CD14-positive monocyte (primary cell): ENCODE data around the gene SYNRG. TPM values are rescaled to one million over a fixed set of nuclear protein-coding genes. Genes with fewer than 3 reads are reported as not detected.

ENCODE experiments used
- DNase-seq, 3 donors: peaks; one replicate each; pipeline ENCODE4 v3.0.0-alpha.2; 2011 to 2022
- H2AFZ ChIP-seq: 2 replicates; pipeline ENCODE4 v1.6.0; 2012; ENCODE audit warnings: mild to moderate bottlenecking, low read depth, low read length, inconsistent platforms; ENCODE audit not compliant: insufficient read depth, poor library complexity, severe bottlenecking
- H3K27ac ChIP-seq, 2 donors: 1 replicate in 1 of 2; 2 replicates in 1 of 2; pipeline ENCODE4 v1.5.1; 2012 to 2013; ENCODE audit warnings: low read length in 2 of 2, control low read depth in 1 of 2, inconsistent platforms in 1 of 2, low read depth in 1 of 2, mild to moderate bottlenecking in 1 of 2
- H3K27me3 ChIP-seq, 2 donors: one replicate each; pipeline versions ENCODE4 v1.6.0 to v1.6.1; 2011 to 2013; ENCODE audit warnings: low read length in 2 of 2; ENCODE audit not compliant: control insufficient read depth in 2 of 2, insufficient read depth in 2 of 2
- H3K36me3 ChIP-seq, 2 donors: replicated peaks in 1 of 2; 1 replicate in 1 of 2; 2 replicates in 1 of 2; pipeline versions ENCODE4 v1.5.1 to v1.6.1; 2012 to 2013; ENCODE audit warnings: low read length in 2 of 2, control low read depth in 1 of 2, inconsistent platforms in 1 of 2, mild to moderate bottlenecking in 1 of 2; ENCODE audit not compliant: insufficient read depth in 2 of 2, control insufficient read depth in 1 of 2
- H3K4me1 ChIP-seq, 2 donors: 1 replicate in 1 of 2; 2 replicates in 1 of 2; pipeline versions ENCODE4 v1.5.1 to v1.6.1; 2012 to 2013; ENCODE audit warnings: low read length in 2 of 2, control low read depth in 1 of 2, inconsistent platforms in 1 of 2, mild to moderate bottlenecking in 1 of 2, moderate library complexity in 1 of 2; ENCODE audit not compliant: insufficient read depth in 2 of 2, control insufficient read depth in 1 of 2
- H3K4me2 ChIP-seq: replicated peaks from 2 replicates; pipeline ENCODE3; 2012; ENCODE audit warnings: low read length, moderate library complexity, mild to moderate bottlenecking; ENCODE audit not compliant: poor library complexity, severe bottlenecking; ENCODE audit errors: extremely low read depth
- H3K4me3 ChIP-seq, 3 experiments: fragments of 200-600 bp in 1 of 3; sonication (generic) in 1 of 3; replicated peaks in 1 of 3; 1 replicate in 2 of 3; 2 replicates in 1 of 3; pipeline ENCODE4 v1.5.1; 2011 to 2013; ENCODE audit warnings: low read length in 3 of 3, mild to moderate bottlenecking in 3 of 3, control low read depth in 2 of 3, low read depth in 2 of 3, inconsistent platforms in 1 of 3, moderate library complexity in 1 of 3
- H3K79me2 ChIP-seq: 2 replicates; pipeline ENCODE4 v1.6.0; 2012; ENCODE audit warnings: mild to moderate bottlenecking, control low read depth, inconsistent platforms, low read length, moderate library complexity; ENCODE audit not compliant: insufficient read depth
- H3K9ac ChIP-seq: 2 replicates; pipeline ENCODE4 v1.6.0; 2017; ENCODE audit warnings: low read length, mild to moderate bottlenecking; ENCODE audit not compliant: insufficient read depth, poor library complexity, severe bottlenecking
- H3K9me3 ChIP-seq, 2 donors: replicated peaks in 1 of 2; 1 replicate in 1 of 2; 2 replicates in 1 of 2; pipeline versions ENCODE4 v1.5.1 to v1.6.1; 2012 to 2013; ENCODE audit warnings: low read length in 2 of 2, control low read depth in 1 of 2; ENCODE audit not compliant: control insufficient read depth in 1 of 2, insufficient read depth in 1 of 2
- H4K20me1 ChIP-seq: 2 replicates; pipeline ENCODE4 v1.6.0; 2012; ENCODE audit warnings: mild to moderate bottlenecking, low read length, control low read depth, moderate library complexity; ENCODE audit not compliant: insufficient read depth
- H3K27ac Mint-ChIP-seq, 7 donors: one replicate each; pipeline ENCODE4 v1.8.0; 2020; ENCODE audit warnings: mild to moderate bottlenecking in 7 of 7, mixed read lengths in 7 of 7, moderate library complexity in 6 of 7, inconsistent platforms in 2 of 7
- H3K27me3 Mint-ChIP-seq, 3 donors: one replicate each; pipeline ENCODE4 v1.8.0; 2021 to 2022; ENCODE audit warnings: low read depth in 3 of 3, mild to moderate bottlenecking in 3 of 3, mixed read lengths in 3 of 3, moderate library complexity in 3 of 3, inconsistent platforms in 1 of 3
- H3K36me3 Mint-ChIP-seq, 2 donors: one replicate each; pipeline ENCODE4 v1.8.0; 2020; ENCODE audit warnings: mixed read lengths in 2 of 2, inconsistent platforms in 1 of 2, mild to moderate bottlenecking in 1 of 2
- H3K4me1 Mint-ChIP-seq: one replicate; pipeline ENCODE4 v1.8.0; 2020; ENCODE audit warnings: mild to moderate bottlenecking, mixed read lengths
- H3K4me3 Mint-ChIP-seq, 2 donors: one replicate each; pipeline ENCODE4 v1.8.0; 2020; ENCODE audit warnings: mild to moderate bottlenecking in 2 of 2, mixed read lengths in 2 of 2, moderate library complexity in 1 of 2
- H3K9me3 Mint-ChIP-seq, 7 donors: one replicate each; pipeline ENCODE4 v1.8.0; 2020 to 2022; ENCODE audit warnings: mixed read lengths in 7 of 7, mild to moderate bottlenecking in 6 of 7, moderate library complexity in 6 of 7, inconsistent platforms in 2 of 7
- CTCF ChIP-seq: fragments of 200-600 bp; IDR thresholded peaks from one replicate; pipeline ENCODE4 v1.8.0; 2022; ENCODE audit warnings: antibody characterized with exemption, mild to moderate bottlenecking
- WGBS: methylation state at CpG from one replicate; pipeline ENCODE4 v1.1.5; 2013; ENCODE audit warnings: missing lambda C conversion rate; ENCODE audit not compliant: insufficient coverage; 5-methylcytosine and 5-hydroxymethylcytosine counted together
- intact Hi-C, 2 donors: fragments of 100-400 bp; cut with micrococcal nuclease; formaldehyde crosslinking; loops; one replicate each; pipeline versions ENCODE4 v1.15.0 to v1.15.1; 2023
- polyA plus RNA-seq, 3 donors: library from polyadenylated mRNA; depleted of rRNA in 1 of 3; unstranded in 2 of 3; stranded (reverse) in 1 of 3; fragments of 300-500 nt in 2 of 3; fragments of >200 nt in 1 of 3; fragmentation: Illumina TruSeq in 2 of 3; gene quantifications; 1 replicate in 2 of 3; 2 replicates in 1 of 3; pipeline ENCODE4 v1.2.3, GENCODE V29; 2012 to 2021

Gene SYNRG
- polyA plus RNA-seq, 3 donors: 13.1 to 17.5 (median 16.9) TPM

GRCh38 chr17:37483311-37484039 is 125.7 kb downstream of the SYNRG start:
- Mint-ChIP-seq H3K9me3 (peaks cover 0 to 1% (median 0%) of the 10 kb centered on the region in 7 donors), H3K4me1 (peaks cover 8% of the 10 kb centered on the region), H3K36me3 (peaks cover 13 to 21% of the 10 kb centered on the region in 2 donors), H3K4me3 (no peak overlapping the region), H3K27me3 (peaks cover 2 to 11% (median 5%) of the 10 kb centered on the region in 3 donors), H3K27ac (no peak overlapping the region)
- Histone ChIP-seq H3K4me1 (peaks cover 4 to 5% of the 10 kb centered on the region in 2 donors), H3K4me2 (no peak overlapping the region), H4K20me1 (no peaks in the 10 kb centered on the region), H3K27ac (no peak overlapping the region), H3K79me2 (no peaks in the 10 kb centered on the region), H3K9ac (no peak overlapping the region), H3K9me3 (no peaks in the 10 kb centered on the region), H3K36me3 (peaks cover 10 to 25% of the 10 kb centered on the region in 2 donors), H2AFZ (no peak overlapping the region), H3K4me3 (no peak overlapping the region), H3K27me3 (peaks cover 0 to 8% of the 10 kb centered on the region in 2 donors)
- WGBS: 100% methylated on average over 1 of the region's 5 CpGs
- no peak for TF ChIP-seq CTCF
- intact Hi-C loops: no loop called here
- DNase-seq: no peak

GRCh38 chr17:37481001-37481665 is 128.1 kb downstream of the SYNRG start:
- TF ChIP-seq CTCF: no peak
- no peaks in the 10 kb centered on the region for H3K4me1 Mint-ChIP-seq

More at GRCh38 chr17:37481001-37481665, 128.1 kb downstream of the SYNRG start:
- H3K36me3 ChIP-seq: peaks cover 28 to 49% of the 10 kb centered on the region in 2 donors
- Mint-ChIP-seq H3K9me3 (peaks cover 0 to 1% (median 0%) of the 10 kb centered on the region in 7 donors), H3K4me3 (no peak overlapping the region), H3K27ac (no peak overlapping the region), H3K36me3 (peaks cover 36 to 44% of the 10 kb centered on the region in 2 donors), H3K27me3 (no peaks in the 10 kb centered on the region)
- H3K27ac ChIP-seq: no peak overlapping the region
- H4K20me1 ChIP-seq: no peaks in the 10 kb centered on the region
- no peak for DNase-seq
- H3K9me3 ChIP-seq: no peaks in the 10 kb centered on the region
- H3K4me3 ChIP-seq: no peak overlapping the region
- no peak overlapping the region for H3K9ac ChIP-seq
- H3K79me2 ChIP-seq: no peaks in the 10 kb centered on the region
- no peaks in the 10 kb centered on the region for H3K27me3 ChIP-seq
- 96% methylated on average over 5 of the region's 9 CpGs for WGBS
- intact Hi-C loops: no loop called here
- no peak overlapping the region for H2AFZ ChIP-seq
- H3K4me2 ChIP-seq: no peak overlapping the region
- H3K4me1 ChIP-seq: no peaks in the 10 kb centered on the region
